Panc1 (cell line): ENCODE measurements around the gene AANAT. TPM values are rescaled to one million over a fixed set of nuclear protein-coding genes. Genes with fewer than 3 reads are reported as not detected.

Source experiments
- ATAC-seq: fragments of 200-7000 bp; cut with Tn5 transposase; 2 replicates; pipeline ENCODE4 v1.9.1; 2020; ENCODE audit warnings: mild to moderate bottlenecking, moderate library complexity
- BruUV-seq: library from RNA; stranded (reverse); fragments of 400-500 nt; replicated peaks from 2 replicates; lab custom pipeline; 2021; lab: Mats Ljungman, UMichigan
- CTCF ChIA-PET: fragments of 300-600 bp; sonication (Branson Sonifier 250); formaldehyde crosslinking; loops from one replicate; lab custom pipeline; 2022; ENCODE audit warnings: antibody characterized with exemption; lab: Charles Lee
- POLR2A ChIA-PET: fragments of 300-600 bp; sonication (Branson Sonifier 250); formaldehyde crosslinking; loops from one replicate; lab custom pipeline; 2022; ENCODE audit warnings: antibody characterized with exemption; lab: Charles Lee
- DNase-seq: peaks from one replicate; pipeline ENCODE4 v3.0.0-alpha.2; 2010; ENCODE audit warnings: low read depth, low spot score
- H3K27ac ChIP-seq: 2 replicates; pipeline ENCODE4 v1.5.1; 2011; ENCODE audit warnings: mild to moderate bottlenecking, low read length, inconsistent platforms
- H3K27me3 ChIP-seq: fragments of 200-500 bp; sonication (Bioruptor generic); 2 replicates; pipeline ENCODE4 v1.6.0; 2014; ENCODE audit warnings: low read length, inconsistent platforms; ENCODE audit not compliant: control insufficient read depth, insufficient read depth
- H3K36me3 ChIP-seq: fragments of 200-500 bp; sonication (Bioruptor generic); 2 replicates; pipeline ENCODE4 v1.5.1; 2014; ENCODE audit warnings: inconsistent platforms, mild to moderate bottlenecking, low read length, moderate library complexity; ENCODE audit not compliant: control insufficient read depth, insufficient read depth
- H3K4me1 ChIP-seq: 2 replicates; pipeline ENCODE4 v1.5.1; 2011; ENCODE audit warnings: inconsistent platforms, mild to moderate bottlenecking, low read length, moderate library complexity; ENCODE audit not compliant: control insufficient read depth, insufficient read depth
- H3K4me3 ChIP-seq, 2 experiments: 2 replicates each; pipeline ENCODE4 v1.5.1; 2011 to 2012; ENCODE audit warnings: low read depth in 2 of 2, low read length in 2 of 2, mild to moderate bottlenecking in 2 of 2, inconsistent platforms in 1 of 2, moderate library complexity in 1 of 2
- H3K9me3 ChIP-seq: fragments of 200-500 bp; sonication (Bioruptor generic); 2 replicates; pipeline ENCODE4 v1.5.1; 2014; ENCODE audit warnings: low read depth, mild to moderate bottlenecking, inconsistent platforms, low read length, moderate library complexity; ENCODE audit not compliant: control insufficient read depth, insufficient read depth
- CTCF ChIP-seq: fragments of 450-650 bp; IDR thresholded peaks from 2 replicates; pipeline ENCODE4 v1.5.1; 2017; ENCODE audit warnings: mild to moderate bottlenecking
- POLR2AphosphoS5 ChIP-seq: IDR thresholded peaks from 2 replicates; pipeline ENCODE4 v1.6.1; 2012; ENCODE audit warnings: mild to moderate bottlenecking, low read depth, low read length, moderate library complexity
- REST ChIP-seq, 2 experiments: IDR thresholded peaks; 2 replicates each; pipeline ENCODE4 v1.6.1; 2011 to 2012; ENCODE audit warnings: low read depth in 2 of 2, control low read depth in 1 of 2, low read length in 1 of 2, mild to moderate bottlenecking in 1 of 2, moderate library complexity in 1 of 2; ENCODE audit not compliant: insufficient read depth in 1 of 2
- SIN3A ChIP-seq: IDR thresholded peaks from 2 replicates; pipeline ENCODE4 v1.6.1; 2012; ENCODE audit warnings: low read depth, mild to moderate bottlenecking, low read length, moderate library complexity, borderline replicate concordance; ENCODE audit not compliant: insufficient read depth
- TCF7L2 ChIP-seq: IDR thresholded peaks from 2 replicates; pipeline ENCODE4 v1.6.1; 2011; ENCODE audit warnings: mild to moderate bottlenecking, low read depth, low read length, inconsistent platforms
- in situ Hi-C: cut with HindIII; loops from 2 replicates; pipeline ENCODE4 v1.10.0; 2016; ENCODE audit warnings: low sequenced_read_pairs, low pct_unique_long_range_greater_than_20kb
- intact Hi-C: fragments of 100-400 bp; cut with micrococcal nuclease; formaldehyde crosslinking; loops from one replicate; pipeline ENCODE4 v1.10.0; 2022; ENCODE audit not compliant: unreplicated experiment
- total RNA-seq: library from RNA; stranded (reverse); gene quantifications from one replicate; pipeline ENCODE4 v1.2.1, GENCODE V29; 2021; ENCODE audit not compliant: unreplicated experiment

Gene AANAT
- total RNA-seq, 1 experiment from 2014 or later, result not detected

GRCh38 chr17:76478730-76479514, 11.5 kb downstream of the AANAT start:
- in situ Hi-C loops (no loop called here), intact Hi-C loops (no loop called here)
- Histone ChIP-seq H3K9me3 (no peaks in the 10 kb centered on the region), H3K4me1 (no peaks in the 10 kb centered on the region), H3K27me3 (no peaks in the 10 kb centered on the region), H3K36me3 (no peaks in the 10 kb centered on the region), H3K27ac (no peak overlapping the region), H3K4me3 (no peak overlapping the region)
- BruUV-seq, result no TSS peak
- no peak for TF ChIP-seq POLR2AphosphoS5
- TF ChIP-seq SIN3A, result no peak
- no peak for TF ChIP-seq REST (IDR thresholded peaks at IDR 0.05; ENCODE audit: insufficient read depth in 1 of 2, low read depth in 2 of 2, low read length in 1 of 2)
- TF ChIP-seq CTCF, result no peak
- TF ChIP-seq TCF7L2, result no peak
- no peak for ATAC-seq
- DNase-seq, result no peak
- CTCF ChIA-PET, result no interaction called here
- POLR2A ChIA-PET, result interaction anchor here (0.9 kb wide), 1 partner anchor 23 kb away, joined by 3 read pairs; no protein-coding TSS in a partner anchor

GRCh38 chr17:76479515-76480060, 12.2 kb downstream of the AANAT start:
- no peaks in the 10 kb centered on the region for H3K9me3 ChIP-seq
- H3K27ac ChIP-seq, result no peak overlapping the region
- in situ Hi-C loops, result no loop called here
- no TSS peak for BruUV-seq
- no peaks in the 10 kb centered on the region for H3K27me3 ChIP-seq
- CTCF ChIA-PET, result interaction anchor here (0.5 kb wide), 1 partner anchor 54 kb away, joined by 10 read pairs; no protein-coding TSS in a partner anchor
- intact Hi-C loops, result no loop called here
- POLR2A ChIA-PET, result no interaction called here
- no peak for TF ChIP-seq REST (IDR thresholded peaks at IDR 0.05; ENCODE audit: insufficient read depth in 1 of 2, low read depth in 2 of 2, low read length in 1 of 2)
- TF ChIP-seq TCF7L2, result no peak
- TF ChIP-seq CTCF, result no peak
- TF ChIP-seq POLR2AphosphoS5, result no peak
- no peak for TF ChIP-seq SIN3A
- ATAC-seq, result no peak
- no peaks in the 10 kb centered on the region for H3K4me1 ChIP-seq
- no peaks in the 10 kb centered on the region for H3K36me3 ChIP-seq
- no peak for DNase-seq
- no peak overlapping the region for H3K4me3 ChIP-seq
